ENCODE results near the gene GALR3.

- TF ChIP-seq EZH2 (IDR thresholded peaks at IDR 0.05), result no peak
- TF ChIP-seq POLR2AphosphoS5 (IDR thresholded peaks at IDR 0.05; ENCODE audit: borderline replicate concordance, low read depth, low read length), result no peak
- no peak for TF ChIP-seq FOXP2 (optimal IDR thresholded peaks at IDR 0.05; ENCODE audit: control extremely low read depth, extremely low read length, insufficient read depth)
These were observed 40.6 kb upstream of the GALR3 start for GRCh38 chr22:37782340-37783168.

Measured in SK-N-MC (cell line).